PC-3 (cell line): ENCODE results near the gene LRRC3. TPM values are rescaled to one million over a fixed set of nuclear protein-coding genes. Genes with fewer than 3 reads are reported as not detected.
A peak's percentile ranks its signal among the peaks of the same experiment; 100 is the strongest.

Source experiments
- ATAC-seq: fragments of 200-7000 bp; cut with Tn5 transposase; 2 replicates; pipeline ENCODE4 v1.9.1; 2020; ENCODE audit warnings: mild to moderate bottlenecking, moderate library complexity
- BruUV-seq: library from RNA; stranded (reverse); fragments of 400-500 nt; replicated peaks from 2 replicates; lab custom pipeline; 2021; lab: Mats Ljungman, UMichigan
- CTCF ChIA-PET: fragments of 300-600 bp; sonication (Branson Sonifier 250); formaldehyde crosslinking; loops from one replicate; lab custom pipeline; 2022; ENCODE audit warnings: antibody characterized with exemption; lab: Charles Lee
- POLR2A ChIA-PET: fragments of 300-600 bp; sonication (Branson Sonifier 250); formaldehyde crosslinking; loops from one replicate; lab custom pipeline; 2022; ENCODE audit warnings: antibody characterized with exemption; ENCODE audit not compliant: unreplicated experiment; lab: Charles Lee
- DNase-seq: peaks from one replicate; pipeline ENCODE4 v3.0.0-alpha.2; 2015
- H2AFZ ChIP-seq: fragments of 300-600 bp; sonication (generic); 2 replicates; pipeline ENCODE4 v1.6.0; 2016; ENCODE audit warnings: antibody characterized with exemption, low read length
- H3F3A ChIP-seq: fragments of 300-600 bp; sonication (generic); one replicate; pipeline ENCODE4 v1.6.0; 2017; ENCODE audit warnings: antibody characterized with exemption, low read length, control low read depth, mild to moderate bottlenecking; ENCODE audit not compliant: unreplicated experiment
- H3K27ac ChIP-seq: fragments of 300-600 bp; sonication (generic); 2 replicates; pipeline ENCODE4 v1.5.1; 2016; ENCODE audit warnings: mild to moderate bottlenecking, low read length
- H3K27me3 ChIP-seq: fragments of 300-600 bp; sonication (generic); 2 replicates; pipeline ENCODE4 v1.6.1; 2016; ENCODE audit warnings: low read length, mixed read lengths
- H3K36me3 ChIP-seq: fragments of 300-600 bp; sonication (generic); 2 replicates; pipeline ENCODE4 v1.6.1; 2016; ENCODE audit warnings: low read depth, mixed run types, low read length, mixed read lengths
- H3K4me1 ChIP-seq: fragments of 300-600 bp; sonication (generic); 2 replicates; pipeline ENCODE4 v1.5.1; 2016; ENCODE audit warnings: low read length; ENCODE audit not compliant: insufficient read depth
- H3K4me2 ChIP-seq: fragments of 300-600 bp; sonication (generic); 2 replicates; pipeline ENCODE4 v1.6.0; 2016; ENCODE audit warnings: low read length
- H3K4me3 ChIP-seq: fragments of 300-600 bp; sonication (generic); 2 replicates; pipeline ENCODE4 v1.5.1; 2016; ENCODE audit warnings: mild to moderate bottlenecking, low read length, mixed read lengths
- H3K79me2 ChIP-seq: fragments of 300-600 bp; sonication (generic); 2 replicates; pipeline ENCODE4 v1.6.1; 2017; ENCODE audit warnings: low read length, mixed read lengths
- H3K9ac ChIP-seq: fragments of 300-600 bp; sonication (generic); 2 replicates; pipeline ENCODE4 v1.6.0; 2016; ENCODE audit warnings: mild to moderate bottlenecking, low read length
- H3K9me2 ChIP-seq: fragments of 300-600 bp; sonication (generic); replicated peaks from 2 replicates; pipeline ENCODE4 v1.6.1; 2016; ENCODE audit warnings: mixed run types, low read length, mixed read lengths
- H3K9me3 ChIP-seq: fragments of 300-600 bp; sonication (generic); 2 replicates; pipeline ENCODE4 v1.6.1; 2016; ENCODE audit warnings: low read length, mixed read lengths
- H4K20me1 ChIP-seq: fragments of 300-600 bp; sonication (generic); 2 replicates; pipeline ENCODE4 v1.6.1; 2016; ENCODE audit warnings: low read length, mixed read lengths
- CTCF ChIP-seq: fragments of 300-600 bp; sonication (generic); conservative IDR thresholded peaks from 2 replicates; pipeline ENCODE4 v1.5.1; 2017; ENCODE audit warnings: antibody characterized with exemption, low read depth, mild to moderate bottlenecking, low read length
- EZH2 ChIP-seq: fragments of 300-600 bp; sonication (generic); IDR thresholded peaks from one replicate; pipeline ENCODE4 v1.6.1; 2017; ENCODE audit warnings: antibody characterized with exemption, mild to moderate bottlenecking, low read length; ENCODE audit not compliant: unreplicated experiment
- EZH2phosphoT487 ChIP-seq: fragments of 300-600 bp; sonication (generic); IDR thresholded peaks from 2 replicates; pipeline ENCODE4 v1.6.1; 2018; ENCODE audit warnings: mild to moderate bottlenecking, antibody characterized with exemption, low read length, borderline replicate concordance
- intact Hi-C: fragments of 100-400 bp; cut with micrococcal nuclease; formaldehyde crosslinking; loops from 2 replicates; pipeline ENCODE4 v1.9.0; 2023
- total RNA-seq: library from RNA; depleted of rRNA; stranded (reverse); fragments of >200 nt; gene quantifications from 2 replicates; pipeline ENCODE4 v1.2.3, GENCODE V29; 2014; rRNA removed

The LRRC3 gene
- total RNA-seq, 1 experiment from 2014 or later, result 3.1 TPM

GRCh38 chr21:44510508-44511218 is 55.4 kb downstream of the LRRC3 start:
- ChIA-PET CTCF (interaction anchor here (0.5 to 2.6 kb wide), 5 partner anchors 23 to 382 kb away, joined by 3 to 20 read pairs (median 5); no protein-coding TSS in a partner anchor), POLR2A (interaction anchor here (0.6 to 0.7 kb wide), 2 partner anchors 11 to 377 kb away, joined by 3 to 4 read pairs; no protein-coding TSS in a partner anchor)
- peak overlapping the region; percentile 71 for H3K4me3 ChIP-seq
- peak overlapping the region; percentile 89 for H3K4me2 ChIP-seq
- H3K4me1 ChIP-seq, result peaks cover 11% of the 10 kb centered on the region; the same call in 1 of the 2 replicates
- H2AFZ ChIP-seq, result peak overlapping the region; percentile 85
- no peak overlapping the region for H3K9ac ChIP-seq
- peak; percentile 83 for ATAC-seq
- TF ChIP-seq EZH2 (no peak), CTCF (peak; percentile 97), EZH2phosphoT487 (no peak)
- no peaks in the 10 kb centered on the region for H3F3A ChIP-seq
- no peaks in the 10 kb centered on the region for H3K9me3 ChIP-seq
- H3K36me3 ChIP-seq, result no peaks in the 10 kb centered on the region
- H3K9me2 ChIP-seq, result no peaks in the 10 kb centered on the region
- H3K79me2 ChIP-seq, result no peaks in the 10 kb centered on the region
- no TSS peak for BruUV-seq
- no peaks in the 10 kb centered on the region for H4K20me1 ChIP-seq
- H3K27ac ChIP-seq, result no peak overlapping the region
- peak; percentile 88 for DNase-seq
- intact Hi-C loops, result loop anchor here (1.0 to 2.0 kb wide), 2 partner anchors 232 to 283 kb away; no protein-coding TSS in a partner anchor
- no peaks in the 10 kb centered on the region for H3K27me3 ChIP-seq

- H3K27ac ChIP-seq, result no peak overlapping the region
- no peak for DNase-seq
- no peak overlapping the region for H2AFZ ChIP-seq
- H3K4me3 ChIP-seq, result no peak overlapping the region; the same call in 1 of the 2 replicates
- no peaks in the 10 kb centered on the region for H3K9me2 ChIP-seq
- no peak for ATAC-seq
- H3F3A ChIP-seq, result no peaks in the 10 kb centered on the region
- ChIA-PET CTCF (interaction anchor here (0.5 to 2.6 kb wide), 5 partner anchors 24 to 381 kb away, joined by 3 to 20 read pairs (median 5); no protein-coding TSS in a partner anchor), POLR2A (interaction anchor here (0.6 kb wide), 1 partner anchor 376 kb away, joined by 3 read pairs; no protein-coding TSS in a partner anchor)
- no peak overlapping the region for H3K9ac ChIP-seq
- no peaks in the 10 kb centered on the region for H3K79me2 ChIP-seq
- H3K4me1 ChIP-seq, result peaks cover 11% of the 10 kb centered on the region; the same call in 1 of the 2 replicates
- H3K27me3 ChIP-seq, result no peaks in the 10 kb centered on the region
- peak overlapping the region; percentile 89 for H3K4me2 ChIP-seq
- H4K20me1 ChIP-seq, result no peaks in the 10 kb centered on the region
- no peaks in the 10 kb centered on the region for H3K9me3 ChIP-seq
- TF ChIP-seq EZH2, result no peak
- TF ChIP-seq EZH2phosphoT487, result no peak
- no peak for TF ChIP-seq CTCF
- intact Hi-C loops, result loop anchor here (2.0 kb wide), 1 partner anchor 231 kb away; no protein-coding TSS in a partner anchor
- no TSS peak for BruUV-seq
- no peaks in the 10 kb centered on the region for H3K36me3 ChIP-seq
Observed at GRCh38 chr21:44511219-44511937, 56.1 kb downstream of the LRRC3 start.

Other genes starting within 250 kb of the LRRC3 start
- gene ICOSLG, start 214.6 kb upstream of the LRRC3 start, total RNA-seq, result 11.6 and 14.8 TPM in 2 replicates
- not detected in 2 replicates for gene DNMT3L, start 193.6 kb upstream of the LRRC3 start, total RNA-seq
- not detected in 2 replicates for gene AIRE, start 169.6 kb upstream of the LRRC3 start, total RNA-seq
- gene PFKL, start 155.5 kb upstream of the LRRC3 start, total RNA-seq, result 223 and 250 TPM in 2 replicates
- gene CFAP410, start 116.1 kb upstream of the LRRC3 start, total RNA-seq, result 16.1 and 18.4 TPM in 2 replicates
- gene TRPM2, start 101.9 kb upstream of the LRRC3 start, total RNA-seq, result 48.3 and 50.0 TPM in 2 replicates
- gene KRTAP10-1, start 84.7 kb downstream of the LRRC3 start, total RNA-seq, result not detected in 2 replicates
- not detected in 2 replicates for gene KRTAP10-2, start 96.0 kb downstream of the LRRC3 start, total RNA-seq
- gene KRTAP10-3, start 103.3 kb downstream of the LRRC3 start, total RNA-seq, result not detected in 2 replicates
- gene KRTAP10-4, start 118.2 kb downstream of the LRRC3 start, total RNA-seq, result not detected in 2 replicates
- gene KRTAP10-5, start 125.1 kb downstream of the LRRC3 start, total RNA-seq, result 0.98 TPM in 1 of 2 replicates, not detected in the other
- not detected in 2 replicates for gene KRTAP10-6, start 137.0 kb downstream of the LRRC3 start, total RNA-seq
- gene KRTAP10-7, start 145.1 kb downstream of the LRRC3 start, total RNA-seq, result not detected in 2 replicates
- gene KRTAP10-8, start 156.6 kb downstream of the LRRC3 start, total RNA-seq, result not detected in 2 replicates
- gene KRTAP10-9, start 171.6 kb downstream of the LRRC3 start, total RNA-seq, result not detected in 2 replicates
- gene KRTAP10-10, start 181.8 kb downstream of the LRRC3 start, total RNA-seq, result not detected in 2 replicates
- gene KRTAP10-11, start 190.9 kb downstream of the LRRC3 start, total RNA-seq, result not detected in 2 replicates
- not detected in 2 replicates for gene KRTAP12-4, start 199.1 kb downstream of the LRRC3 start, total RNA-seq
- gene KRTAP12-3, start 202.4 kb downstream of the LRRC3 start, total RNA-seq, result not detected in 2 replicates
- gene KRTAP12-2, start 211.4 kb downstream of the LRRC3 start, total RNA-seq, result not detected in 2 replicates
- 0.62 and 0.86 TPM in 2 replicates for gene KRTAP12-1, start 226.7 kb downstream of the LRRC3 start, total RNA-seq
- not detected in 2 replicates for gene KRTAP10-12, start 241.7 kb downstream of the LRRC3 start, total RNA-seq